Keratinocyte (primary cell): ENCODE data around the gene MMP24. TPM values are rescaled to one million over a fixed set of nuclear protein-coding genes. Genes with fewer than 3 reads are reported as not detected.

Source experiments
- DNase-seq: peaks from one replicate; pipeline ENCODE4 v3.0.0-alpha.2; 2011; ENCODE audit warnings: low read depth, missing footprints, low spot score
- FAIRE-seq: peaks from 2 replicates; lab custom pipeline; 2011; peaks lifted over from hg19 to GRCh38; lab: Jason Lieb, UNC
- H2AFZ ChIP-seq: 2 replicates; pipeline ENCODE4 v1.6.0; 2012; ENCODE audit warnings: low read length, control low read depth, inconsistent platforms; ENCODE audit not compliant: control insufficient read depth
- H3K27ac ChIP-seq: 2 replicates; pipeline ENCODE4 v1.5.1; 2011; ENCODE audit warnings: low read length; ENCODE audit not compliant: control insufficient read depth, insufficient read depth
- H3K27me3 ChIP-seq: 3 replicates; pipeline ENCODE4 v1.6.0; 2011; ENCODE audit warnings: low read length; ENCODE audit not compliant: control insufficient read depth, insufficient read depth; ENCODE audit errors: extremely low read depth
- H3K36me3 ChIP-seq, 2 experiments: 2 replicates in 1 of 2; 3 replicates in 1 of 2; pipeline ENCODE4 v1.5.1; 2011; ENCODE audit warnings: low read length in 2 of 2, mild to moderate bottlenecking in 1 of 2; ENCODE audit not compliant: control insufficient read depth in 2 of 2, insufficient read depth in 2 of 2; ENCODE audit errors: extremely low read depth in 1 of 2
- H3K4me1 ChIP-seq: 3 replicates; pipeline ENCODE4 v1.5.1; 2011; ENCODE audit warnings: low read length; ENCODE audit not compliant: control insufficient read depth, insufficient read depth; ENCODE audit errors: extremely low read depth
- H3K4me2 ChIP-seq: 3 replicates; pipeline ENCODE4 v1.6.0; 2011; ENCODE audit warnings: low read depth, low read length; ENCODE audit not compliant: control insufficient read depth, insufficient read depth; ENCODE audit errors: extremely low read depth
- H3K4me3 ChIP-seq, 3 experiments: fragments of 200-600 bp in 1 of 3; sonication (generic) in 1 of 3; 2 replicates in 2 of 3; 3 replicates in 1 of 3; pipeline ENCODE4 v1.5.1; 2011 to 2016; ENCODE audit warnings: low read length in 3 of 3, mild to moderate bottlenecking in 3 of 3, control low read depth in 2 of 3, inconsistent platforms in 1 of 3, low read depth in 1 of 3, mixed read lengths in 1 of 3, mixed run types in 1 of 3, moderate library complexity in 1 of 3; ENCODE audit not compliant: control insufficient read depth in 2 of 3, insufficient read depth in 2 of 3; ENCODE audit errors: extremely low read depth in 1 of 3
- H3K79me2 ChIP-seq: 2 replicates; pipeline ENCODE4 v1.6.0; 2012; ENCODE audit warnings: low read length; ENCODE audit not compliant: control insufficient read depth, insufficient read depth
- H3K9ac ChIP-seq: 3 replicates; pipeline ENCODE4 v1.6.0; 2011; ENCODE audit warnings: low read length; ENCODE audit not compliant: control insufficient read depth, insufficient read depth; ENCODE audit errors: extremely low read depth
- H3K9me1 ChIP-seq: 3 replicates; pipeline ENCODE4 v1.6.0; 2011; ENCODE audit warnings: low read length; ENCODE audit not compliant: control insufficient read depth, insufficient read depth; ENCODE audit errors: extremely low read depth
- H3K9me3 ChIP-seq: 2 replicates; pipeline ENCODE4 v1.5.1; 2012; ENCODE audit warnings: low read depth, low read length; ENCODE audit not compliant: control insufficient read depth
- H4K20me1 ChIP-seq: 3 replicates; pipeline ENCODE4 v1.6.0; 2011; ENCODE audit warnings: low read length; ENCODE audit not compliant: control insufficient read depth, insufficient read depth; ENCODE audit errors: extremely low read depth
- EZH2 ChIP-seq: IDR thresholded peaks from one replicate; pipeline ENCODE4 v1.6.1; 2012; ENCODE audit warnings: inconsistent platforms, mild to moderate bottlenecking, low read length, moderate library complexity
- dilution Hi-C: fragments of 300-500 bp; cut with MboI; formaldehyde crosslinking; loops from one replicate; pipeline ENCODE4 v1.7.0; 2020; ENCODE audit warnings: low sequenced_read_pairs; ENCODE audit not compliant: extremely low pct_ligation_motif_present
- polyA plus RNA-seq, 5 experiments: library from polyadenylated mRNA; depleted of rRNA in 3 of 5; stranded (reverse) in 3 of 5; stranded (forward) in 1 of 5; unstranded in 1 of 5; fragments of >200 nt; gene quantifications; 1 replicate in 1 of 5; 2 replicates in 3 of 5; 3 replicates in 1 of 5; pipeline versions ENCODE4 v1.2.1 to v1.2.3, GENCODE V29; 2011 to 2012; ENCODE audit warnings: missing spikeins in 2 of 5, low read depth in 1 of 5, low replicate concordance in 1 of 5
- TF ChIP-seq, protein P1 (sequence below), 3 experiments: IDR thresholded peaks in 1 of 3; conservative IDR thresholded peaks in 1 of 3; optimal IDR thresholded peaks in 1 of 3; 2 replicates in 2 of 3; 3 replicates in 1 of 3; pipeline versions ENCODE3 to v1.5.1; 2011; ENCODE audit warnings: low read length in 3 of 3, mild to moderate bottlenecking in 3 of 3, moderate library complexity in 2 of 3, control low read depth in 1 of 3, inconsistent platforms in 1 of 3; ENCODE audit not compliant: insufficient read depth in 2 of 3; ENCODE audit errors: extremely low read depth in 1 of 3

MMP24 gene
- polyA plus RNA-seq, 1 donor (not counting 4 experiments of a cell fraction or from before 2014, with no cell fraction given): not detected

DNA sequence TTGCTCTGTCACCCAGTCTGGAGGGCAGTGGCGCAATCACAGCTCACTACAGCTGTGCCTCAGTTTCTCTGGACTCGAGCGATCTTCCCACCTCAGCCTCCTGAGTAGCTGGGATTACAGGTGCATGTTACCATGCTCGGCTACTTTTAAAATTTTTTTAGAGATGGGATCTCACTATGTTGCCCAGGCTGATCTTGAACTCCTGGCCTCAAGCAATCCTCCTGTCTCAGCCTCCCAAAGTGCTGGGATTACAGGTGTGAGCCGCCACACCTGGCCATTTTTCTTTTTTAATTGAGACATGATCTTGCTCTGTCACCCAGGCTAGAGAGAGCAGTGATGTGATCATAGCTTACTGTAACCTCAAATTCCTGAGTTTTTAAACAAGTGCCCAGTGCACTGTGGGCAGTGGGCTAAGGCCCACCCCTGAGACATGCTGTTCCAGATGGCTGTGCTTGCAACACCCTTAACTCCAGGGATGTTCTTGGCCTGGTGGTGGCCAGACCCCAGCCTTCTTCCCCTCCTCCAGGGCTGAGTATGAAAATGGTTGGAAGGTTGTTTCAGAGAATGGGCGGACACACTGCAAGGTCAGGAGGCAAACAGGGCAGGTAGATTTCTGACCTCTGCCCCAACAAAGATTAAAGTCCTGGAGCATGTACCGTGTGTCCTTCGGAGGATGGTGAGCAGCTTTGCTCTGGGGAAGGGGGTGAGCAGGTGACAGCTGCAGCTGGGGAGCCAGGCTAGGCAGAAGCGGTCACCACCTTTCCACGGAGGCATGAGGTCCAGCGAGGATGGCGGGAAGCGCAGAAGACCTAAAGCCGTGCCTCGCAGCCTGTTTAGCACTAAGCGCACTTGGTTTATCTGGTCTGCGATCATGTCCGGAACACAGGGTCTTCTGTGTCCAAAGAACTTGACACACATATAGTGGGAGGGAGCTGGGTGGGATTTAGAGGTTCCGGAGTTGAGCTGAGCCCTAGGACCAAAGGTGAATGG lies 67.1 kb downstream of the MMP24 start:
- Histone ChIP-seq H3K9me1 (no peaks in the 10 kb centered on the region), H3K9ac (no peak overlapping the region), H3K36me3 (no peaks in the 10 kb centered on the region), H3K79me2 (peaks cover 2% of the 10 kb centered on the region), H3K4me1 (peaks cover 27% of the 10 kb centered on the region), H2AFZ (no peak overlapping the region), H3K9me3 (no peaks in the 10 kb centered on the region), H4K20me1 (no peaks in the 10 kb centered on the region), H3K4me2 (no peak overlapping the region), H3K27me3 (no peaks in the 10 kb centered on the region), H3K27ac (no peak overlapping the region), H3K4me3 (no peak overlapping the region)
- TF ChIP-seq, protein P1, sequence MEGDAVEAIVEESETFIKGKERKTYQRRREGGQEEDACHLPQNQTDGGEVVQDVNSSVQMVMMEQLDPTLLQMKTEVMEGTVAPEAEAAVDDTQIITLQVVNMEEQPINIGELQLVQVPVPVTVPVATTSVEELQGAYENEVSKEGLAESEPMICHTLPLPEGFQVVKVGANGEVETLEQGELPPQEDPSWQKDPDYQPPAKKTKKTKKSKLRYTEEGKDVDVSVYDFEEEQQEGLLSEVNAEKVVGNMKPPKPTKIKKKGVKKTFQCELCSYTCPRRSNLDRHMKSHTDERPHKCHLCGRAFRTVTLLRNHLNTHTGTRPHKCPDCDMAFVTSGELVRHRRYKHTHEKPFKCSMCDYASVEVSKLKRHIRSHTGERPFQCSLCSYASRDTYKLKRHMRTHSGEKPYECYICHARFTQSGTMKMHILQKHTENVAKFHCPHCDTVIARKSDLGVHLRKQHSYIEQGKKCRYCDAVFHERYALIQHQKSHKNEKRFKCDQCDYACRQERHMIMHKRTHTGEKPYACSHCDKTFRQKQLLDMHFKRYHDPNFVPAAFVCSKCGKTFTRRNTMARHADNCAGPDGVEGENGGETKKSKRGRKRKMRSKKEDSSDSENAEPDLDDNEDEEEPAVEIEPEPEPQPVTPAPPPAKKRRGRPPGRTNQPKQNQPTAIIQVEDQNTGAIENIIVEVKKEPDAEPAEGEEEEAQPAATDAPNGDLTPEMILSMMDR (optimal IDR thresholded peaks at IDR 0.05 in 1 of 3, IDR thresholded peaks at IDR 0.05 in 1 of 3, conservative IDR thresholded peaks at IDR 0.05 in 1 of 3; ENCODE audit: extremely low read depth in 1 of 3, insufficient read depth in 2 of 3, low read length in 3 of 3): no peak
- no peak for TF ChIP-seq EZH2
- FAIRE-seq (no peak), DNase-seq (no peak)
- dilution Hi-C loops: no loop called here

DNA sequence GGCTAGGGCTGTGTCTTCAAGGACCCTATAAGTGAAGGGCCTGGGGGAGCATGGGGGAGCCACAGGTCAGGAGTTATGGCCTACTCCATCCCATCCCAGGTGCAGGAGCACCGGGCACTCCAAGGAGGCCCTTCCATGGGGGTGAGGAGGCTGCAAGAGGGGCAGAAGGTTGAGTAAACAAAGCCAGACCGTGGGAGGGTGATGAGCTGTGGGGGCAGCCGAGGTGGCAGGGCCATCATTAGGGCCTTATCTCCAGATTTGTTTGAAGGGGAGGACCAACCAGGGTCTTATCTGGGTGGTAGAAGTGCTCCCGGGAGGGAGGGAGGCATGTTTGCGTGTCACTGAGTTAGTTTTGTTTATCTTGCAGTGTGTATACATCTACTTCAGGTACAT lies 67.8 kb downstream of the MMP24 start:
- H3K27me3 ChIP-seq: no peaks in the 10 kb centered on the region

More for the DNA sequence above, 67.8 kb downstream of the MMP24 start:
- Histone ChIP-seq H3K9me3 (no peaks in the 10 kb centered on the region), H3K9me1 (no peaks in the 10 kb centered on the region), H3K9ac (no peak overlapping the region), H3K4me2 (no peak overlapping the region), H3K27ac (no peak overlapping the region), H3K4me3 (no peak overlapping the region), H3K79me2 (peaks cover 2% of the 10 kb centered on the region), H4K20me1 (no peaks in the 10 kb centered on the region), H3K36me3 (no peaks in the 10 kb centered on the region), H2AFZ (no peak overlapping the region), H3K4me1 (peaks cover 27% of the 10 kb centered on the region)
- TF ChIP-seq, protein P1 (optimal IDR thresholded peaks at IDR 0.05 in 1 of 3, IDR thresholded peaks at IDR 0.05 in 1 of 3, conservative IDR thresholded peaks at IDR 0.05 in 1 of 3; ENCODE audit: extremely low read depth in 1 of 3, insufficient read depth in 2 of 3, low read length in 3 of 3): no peak
- TF ChIP-seq EZH2: no peak
- DNase-seq (no peak), FAIRE-seq (no peak)
- dilution Hi-C loops: no loop called here
